ENCODE measurements around the gene CDC37L1.
A peak's percentile ranks its signal among the peaks of the same experiment; 100 is the strongest.

The CDC37L1 gene

DNA sequence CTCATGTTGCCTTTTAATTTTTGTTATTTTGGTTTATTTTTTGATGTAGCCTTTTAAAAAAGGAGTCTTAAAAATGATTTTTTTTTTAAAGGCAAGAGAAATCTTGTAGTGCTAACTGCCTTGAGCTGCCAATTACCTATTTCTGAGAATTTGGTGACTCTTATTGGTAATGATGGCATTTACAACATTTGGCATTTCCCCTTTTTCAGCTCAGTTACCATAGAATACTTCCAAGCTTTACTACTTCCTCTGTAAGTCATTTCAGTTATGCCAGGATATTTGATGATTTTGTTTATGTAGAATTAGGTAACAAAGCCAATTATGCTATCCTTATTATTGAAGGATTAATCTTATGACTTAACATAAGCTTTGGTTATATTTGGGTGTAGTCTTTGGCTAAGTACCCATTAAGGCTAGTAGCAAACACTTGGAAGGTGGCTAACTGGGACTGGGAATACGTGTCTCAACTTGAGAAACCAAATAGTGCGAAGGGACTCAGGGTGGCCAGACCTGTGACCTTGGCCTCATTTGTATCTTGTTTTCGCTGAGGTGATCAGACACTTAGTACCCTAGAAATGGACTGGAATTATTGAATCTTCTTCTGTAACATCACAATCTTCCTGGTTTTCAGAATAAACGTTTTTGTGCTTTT is 27.7 kb downstream of the CDC37L1 start:
- DNase-seq (ENCODE audit: low read depth) = no peak
- TF ChIP-seq, protein P1, sequence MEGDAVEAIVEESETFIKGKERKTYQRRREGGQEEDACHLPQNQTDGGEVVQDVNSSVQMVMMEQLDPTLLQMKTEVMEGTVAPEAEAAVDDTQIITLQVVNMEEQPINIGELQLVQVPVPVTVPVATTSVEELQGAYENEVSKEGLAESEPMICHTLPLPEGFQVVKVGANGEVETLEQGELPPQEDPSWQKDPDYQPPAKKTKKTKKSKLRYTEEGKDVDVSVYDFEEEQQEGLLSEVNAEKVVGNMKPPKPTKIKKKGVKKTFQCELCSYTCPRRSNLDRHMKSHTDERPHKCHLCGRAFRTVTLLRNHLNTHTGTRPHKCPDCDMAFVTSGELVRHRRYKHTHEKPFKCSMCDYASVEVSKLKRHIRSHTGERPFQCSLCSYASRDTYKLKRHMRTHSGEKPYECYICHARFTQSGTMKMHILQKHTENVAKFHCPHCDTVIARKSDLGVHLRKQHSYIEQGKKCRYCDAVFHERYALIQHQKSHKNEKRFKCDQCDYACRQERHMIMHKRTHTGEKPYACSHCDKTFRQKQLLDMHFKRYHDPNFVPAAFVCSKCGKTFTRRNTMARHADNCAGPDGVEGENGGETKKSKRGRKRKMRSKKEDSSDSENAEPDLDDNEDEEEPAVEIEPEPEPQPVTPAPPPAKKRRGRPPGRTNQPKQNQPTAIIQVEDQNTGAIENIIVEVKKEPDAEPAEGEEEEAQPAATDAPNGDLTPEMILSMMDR (IDR thresholded peaks at IDR 0.05; ENCODE audit: low read length, missing control alignments) = no peak
- H3K4me3 ChIP-seq (replicated peaks; ENCODE audit: low read depth, low read length) = no peak overlapping the region

DNA sequence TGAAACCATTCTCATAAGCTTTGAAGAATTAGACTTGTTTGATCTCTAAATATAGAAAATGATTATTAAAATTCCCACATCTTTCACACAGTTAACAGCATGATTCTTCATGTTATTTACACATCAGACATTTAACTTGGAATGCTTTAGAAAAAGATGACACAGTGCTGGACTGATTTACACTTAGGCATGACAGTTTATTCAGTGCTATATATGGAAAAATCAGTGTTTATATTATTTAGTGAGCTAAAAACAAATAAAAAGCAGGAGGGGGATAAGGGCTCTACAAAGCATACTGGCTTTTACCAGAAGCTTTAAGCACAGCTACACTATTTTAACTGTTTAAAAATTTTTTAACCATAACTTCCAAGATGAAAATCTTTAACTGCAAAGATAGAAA is 30.0 kb downstream of the CDC37L1 start:
- TF ChIP-seq, protein P1 (IDR thresholded peaks at IDR 0.05; ENCODE audit: low read length, missing control alignments) = no peak
- no peak for DNase-seq (ENCODE audit: low read depth)
- H3K4me3 ChIP-seq (replicated peaks; ENCODE audit: low read depth, low read length) = no peak overlapping the region

DNA sequence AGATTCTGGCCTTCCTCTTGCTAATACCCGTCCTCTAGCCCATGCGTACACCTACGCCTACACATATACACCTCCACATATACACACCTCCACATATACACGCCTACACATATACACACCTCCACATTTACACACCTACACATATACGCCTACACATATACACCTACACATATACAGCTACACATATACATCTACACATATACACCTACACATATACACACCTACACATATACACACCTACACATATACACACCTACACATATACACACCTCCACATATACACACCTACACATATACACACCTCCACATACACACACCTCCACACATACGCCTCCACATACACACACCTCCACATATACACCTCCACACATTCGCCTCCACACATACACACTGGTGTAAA is 34.5 kb downstream of the CDC37L1 start:
- H3K4me3 ChIP-seq (replicated peaks; ENCODE audit: low read depth, low read length) = no peak overlapping the region
- DNase-seq (ENCODE audit: low read depth) = no peak
- TF ChIP-seq, protein P1 (IDR thresholded peaks at IDR 0.05; ENCODE audit: low read length, missing control alignments) = no peak

DNA sequence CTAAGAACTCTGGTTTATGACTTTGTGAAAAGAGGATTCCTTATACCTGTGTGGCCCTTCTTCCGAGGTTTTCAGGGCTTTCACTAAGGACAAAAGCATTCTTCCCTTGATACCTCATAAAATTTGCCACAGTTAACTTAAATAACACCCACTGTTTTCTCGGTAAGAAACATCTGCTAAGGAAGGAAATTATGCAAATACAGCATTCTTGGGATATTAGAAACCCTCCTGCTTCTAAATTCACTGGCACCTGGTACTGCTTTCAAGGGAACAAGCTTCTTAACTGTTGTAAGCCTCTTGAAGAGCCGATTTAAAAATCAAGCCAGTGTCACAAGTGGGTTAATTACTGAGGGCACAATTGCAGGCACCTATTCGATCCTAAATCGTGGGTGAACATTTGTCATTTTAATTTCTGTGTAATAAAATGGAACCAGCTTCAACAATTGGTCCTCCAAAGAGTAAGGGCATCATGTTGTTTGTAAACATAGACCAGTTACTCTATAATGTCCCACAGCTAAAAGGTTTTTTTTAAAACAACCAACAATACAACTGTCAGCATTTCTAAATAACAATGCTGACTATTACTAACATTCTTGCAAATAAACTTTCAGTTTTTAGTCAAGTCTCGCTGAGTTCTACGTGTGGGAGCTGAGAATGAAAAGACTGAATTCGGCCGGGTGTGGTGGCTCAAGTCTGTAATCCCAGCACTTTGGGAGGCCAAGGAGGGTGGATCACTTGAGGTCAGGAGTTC is 35.1 kb downstream of the CDC37L1 start:
- peak; percentile 16 for DNase-seq (ENCODE audit: low read depth)
- TF ChIP-seq, protein P1 (IDR thresholded peaks at IDR 0.05; ENCODE audit: low read length, missing control alignments) = no peak
- H3K4me3 ChIP-seq (replicated peaks; ENCODE audit: low read depth, low read length) = no peak overlapping the region

DNA sequence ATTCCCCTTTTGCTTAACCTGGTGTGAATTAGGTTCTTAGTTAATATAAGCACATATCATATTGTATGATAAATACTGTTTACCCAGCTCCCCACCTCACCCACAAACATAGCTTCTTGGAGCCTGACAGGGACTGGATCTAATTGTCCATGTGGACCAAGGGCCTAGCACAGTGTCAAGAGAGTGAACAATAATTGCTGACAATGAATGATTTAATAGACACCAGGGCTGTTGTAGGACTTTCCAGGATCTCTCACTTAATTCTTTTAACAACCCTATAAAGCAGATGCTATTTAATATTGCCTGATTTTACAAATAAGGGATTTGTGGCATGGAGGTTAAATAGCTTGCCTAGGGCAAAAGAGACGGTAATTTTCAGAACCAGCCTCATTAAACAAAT is 36.8 kb downstream of the CDC37L1 start:
- TF ChIP-seq, protein P1 (IDR thresholded peaks at IDR 0.05; ENCODE audit: low read length, missing control alignments) = no peak
- DNase-seq (ENCODE audit: low read depth) = no peak

DNA sequence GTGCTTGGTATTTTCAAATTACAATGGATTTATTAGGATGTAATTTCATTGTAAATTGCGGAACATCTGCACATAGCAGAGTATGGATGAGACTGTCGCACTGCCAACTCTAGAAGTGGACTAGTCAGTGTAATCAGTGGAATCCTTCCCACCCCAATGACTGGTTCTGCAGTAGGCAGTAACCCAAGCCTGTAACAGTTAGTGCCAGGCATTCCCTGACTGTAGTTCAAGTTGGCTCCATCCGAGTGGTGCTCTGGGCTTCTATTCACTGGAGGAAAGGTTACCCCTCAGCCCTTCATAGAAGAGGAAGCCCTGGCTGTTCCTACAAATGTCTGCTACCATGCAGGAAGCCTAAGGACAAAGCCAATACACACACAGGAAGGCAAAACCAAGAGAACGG is 38.4 kb downstream of the CDC37L1 start:
- TF ChIP-seq, protein P1 (IDR thresholded peaks at IDR 0.05; ENCODE audit: low read length, missing control alignments) = no peak
- H3K4me3 ChIP-seq (replicated peaks; ENCODE audit: low read depth, low read length) = no peak overlapping the region
- no peak for DNase-seq (ENCODE audit: low read depth)

More for the DNA sequence above, 36.8 kb downstream of the CDC37L1 start:
- no peak overlapping the region for H3K4me3 ChIP-seq (replicated peaks; ENCODE audit: low read depth, low read length)

Measured in fibroblast of pulmonary artery (primary cell).